ENCODE results near the gene MGAT3.
A peak's percentile ranks its signal among the peaks of the same experiment; 100 is the strongest.

Gene MGAT3

DNA sequence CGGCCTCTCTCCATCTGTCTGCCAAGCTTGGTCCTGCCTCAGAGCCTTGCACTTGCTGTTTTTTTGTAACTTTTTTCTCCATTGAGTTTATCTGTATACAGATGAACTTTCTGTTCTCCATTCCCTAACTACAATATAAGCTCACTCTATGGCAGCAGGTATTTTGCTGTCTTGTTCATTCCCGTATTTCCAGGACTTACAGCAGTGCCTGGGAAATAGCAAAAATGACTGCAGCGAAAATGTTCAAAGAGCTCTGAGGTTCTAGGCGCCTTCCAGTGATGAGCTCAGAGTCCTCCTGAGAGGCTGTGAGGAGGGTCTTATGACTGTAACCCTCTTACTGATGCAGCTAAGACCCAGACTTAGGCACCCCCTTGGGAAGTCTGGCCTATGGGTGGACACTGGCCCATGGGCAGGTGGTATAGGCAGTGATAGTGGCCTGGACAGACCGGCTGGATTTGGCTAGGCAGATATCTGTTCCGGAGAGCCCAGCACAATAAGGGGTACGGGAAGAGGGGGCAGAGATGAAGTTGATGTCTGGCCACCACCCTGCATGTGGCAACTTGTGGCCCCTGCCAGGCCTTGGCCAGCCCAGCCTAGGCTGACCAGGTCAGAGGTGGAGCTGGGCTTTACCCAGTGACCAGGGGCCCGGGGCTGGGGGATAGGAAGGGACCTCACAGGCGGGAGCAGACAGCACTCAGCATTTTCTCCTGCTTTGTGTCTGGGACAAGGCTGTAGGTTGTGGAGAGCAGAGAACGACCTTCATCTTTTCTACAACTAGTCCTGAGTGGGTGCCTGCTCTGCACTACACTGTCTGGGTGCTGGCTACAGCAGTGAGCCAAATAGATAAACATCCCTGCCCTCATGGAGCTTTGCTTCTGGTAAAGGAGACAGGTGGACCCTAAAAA is 68.2 kb downstream of the MGAT3 start:
- TF ChIP-seq, protein P1, sequence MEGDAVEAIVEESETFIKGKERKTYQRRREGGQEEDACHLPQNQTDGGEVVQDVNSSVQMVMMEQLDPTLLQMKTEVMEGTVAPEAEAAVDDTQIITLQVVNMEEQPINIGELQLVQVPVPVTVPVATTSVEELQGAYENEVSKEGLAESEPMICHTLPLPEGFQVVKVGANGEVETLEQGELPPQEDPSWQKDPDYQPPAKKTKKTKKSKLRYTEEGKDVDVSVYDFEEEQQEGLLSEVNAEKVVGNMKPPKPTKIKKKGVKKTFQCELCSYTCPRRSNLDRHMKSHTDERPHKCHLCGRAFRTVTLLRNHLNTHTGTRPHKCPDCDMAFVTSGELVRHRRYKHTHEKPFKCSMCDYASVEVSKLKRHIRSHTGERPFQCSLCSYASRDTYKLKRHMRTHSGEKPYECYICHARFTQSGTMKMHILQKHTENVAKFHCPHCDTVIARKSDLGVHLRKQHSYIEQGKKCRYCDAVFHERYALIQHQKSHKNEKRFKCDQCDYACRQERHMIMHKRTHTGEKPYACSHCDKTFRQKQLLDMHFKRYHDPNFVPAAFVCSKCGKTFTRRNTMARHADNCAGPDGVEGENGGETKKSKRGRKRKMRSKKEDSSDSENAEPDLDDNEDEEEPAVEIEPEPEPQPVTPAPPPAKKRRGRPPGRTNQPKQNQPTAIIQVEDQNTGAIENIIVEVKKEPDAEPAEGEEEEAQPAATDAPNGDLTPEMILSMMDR (conservative IDR thresholded peaks at IDR 0.05; ENCODE audit: low read length), result no peak
- TF ChIP-seq EZH2phosphoT487 (IDR thresholded peaks at IDR 0.05; ENCODE audit: borderline replicate concordance), result no peak
- Histone ChIP-seq H3K4me1 (ENCODE audit: insufficient read depth, low read length, poor library complexity, severe bottlenecking) (peaks cover 48% of the 10 kb centered on the region), H3K4me2 (ENCODE audit: low read depth, low read length, poor library complexity, severe bottlenecking) (peak overlapping the region; percentile 95), H4K20me1 (ENCODE audit: insufficient read depth, low read length, poor library complexity, severe bottlenecking) (peaks cover 90% of the 10 kb centered on the region), H3K27me3 (ENCODE audit: insufficient read depth, low read length, poor library complexity, severe bottlenecking) (peaks cover 13% of the 10 kb centered on the region), H3K36me3 (ENCODE audit: insufficient read depth, low read length) (peaks cover 49% of the 10 kb centered on the region), H3K4me3 (ENCODE audit: low read length, poor library complexity, severe bottlenecking) (peak overlapping the region; percentile 99), H3F3A (ENCODE audit: low read depth) (peaks cover 19% of the 10 kb centered on the region), H3K79me2 (ENCODE audit: insufficient read depth, low read length) (peaks cover 94% of the 10 kb centered on the region), H3K9me3 (ENCODE audit: insufficient read depth, low read depth, low read length) (no peaks in the 10 kb centered on the region), H3K9me2 (replicated peaks; ENCODE audit: low read depth, low read length) (no peaks in the 10 kb centered on the region), H2AFZ (ENCODE audit: low read length) (no peak overlapping the region), H3K9ac (ENCODE audit: low read depth, low read length, poor library complexity, severe bottlenecking) (peak overlapping the region; percentile 1)

DNA sequence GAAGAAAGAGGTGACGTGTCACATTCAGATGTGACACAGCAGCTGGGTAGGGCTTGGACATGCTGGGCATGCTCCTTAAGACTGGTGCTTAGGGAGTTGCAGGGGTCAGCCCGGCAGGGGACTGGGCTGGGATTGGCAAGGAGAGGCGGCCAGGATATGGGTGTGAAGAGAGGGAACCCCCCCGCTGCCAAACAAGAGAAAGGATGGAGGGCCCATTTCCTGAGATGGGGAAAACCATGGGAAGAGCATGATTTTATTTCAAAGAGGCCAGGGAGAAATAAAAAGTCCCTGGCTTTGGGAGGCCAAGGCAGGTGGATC is 68.8 kb downstream of the MGAT3 start:
- peaks cover 96% of the 10 kb centered on the region for H3K79me2 ChIP-seq (ENCODE audit: insufficient read depth, low read length)
- H3K36me3 ChIP-seq (ENCODE audit: insufficient read depth, low read length), result peaks cover 50% of the 10 kb centered on the region
- H3K4me2 ChIP-seq (ENCODE audit: low read depth, low read length, poor library complexity, severe bottlenecking), result peak overlapping the region; percentile 95
- peak overlapping the region; percentile 1 for H3K9ac ChIP-seq (ENCODE audit: low read depth, low read length, poor library complexity, severe bottlenecking)
- H3K4me3 ChIP-seq (ENCODE audit: low read length, poor library complexity, severe bottlenecking), result peak overlapping the region; percentile 99
- H2AFZ ChIP-seq (ENCODE audit: low read length), result no peak overlapping the region
- no peaks in the 10 kb centered on the region for H3K9me2 ChIP-seq (replicated peaks; ENCODE audit: low read depth, low read length)
- H3K4me1 ChIP-seq (ENCODE audit: insufficient read depth, low read length, poor library complexity, severe bottlenecking), result peaks cover 54% of the 10 kb centered on the region
- TF ChIP-seq EZH2phosphoT487 (IDR thresholded peaks at IDR 0.05; ENCODE audit: borderline replicate concordance), result no peak
- TF ChIP-seq, protein P1 (conservative IDR thresholded peaks at IDR 0.05; ENCODE audit: low read length), result no peak
- H3K9me3 ChIP-seq (ENCODE audit: insufficient read depth, low read depth, low read length), result no peaks in the 10 kb centered on the region
- peaks cover 93% of the 10 kb centered on the region for H4K20me1 ChIP-seq (ENCODE audit: insufficient read depth, low read length, poor library complexity, severe bottlenecking)
- peaks cover 10% of the 10 kb centered on the region for H3K27me3 ChIP-seq (ENCODE audit: insufficient read depth, low read length, poor library complexity, severe bottlenecking)
- peaks cover 19% of the 10 kb centered on the region for H3F3A ChIP-seq (ENCODE audit: low read depth)

DNA sequence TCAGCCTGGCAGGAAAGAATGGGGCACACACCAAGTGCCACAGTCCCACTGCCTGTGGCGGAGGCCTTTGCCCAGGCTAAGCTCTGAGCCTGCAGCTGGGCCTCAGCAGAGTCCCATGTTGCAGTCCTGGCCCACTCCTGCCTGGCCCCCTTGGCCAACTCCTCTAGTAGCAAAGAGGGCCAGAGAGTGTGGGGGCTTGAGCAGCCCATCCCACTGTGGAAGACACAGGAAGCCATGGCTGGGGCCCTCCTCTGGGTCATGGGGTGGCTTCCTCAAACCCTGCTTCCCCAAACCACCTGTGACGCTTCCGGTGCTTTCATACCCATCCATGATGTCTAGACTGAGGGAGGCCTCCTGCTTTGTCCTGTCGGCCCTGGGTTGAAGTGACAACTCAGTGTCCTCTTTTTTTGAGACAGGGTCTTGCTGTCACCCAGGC is 69.9 kb downstream of the MGAT3 start:
- Histone ChIP-seq H3K36me3 (ENCODE audit: insufficient read depth, low read length) (peaks cover 42% of the 10 kb centered on the region), H3K9me3 (ENCODE audit: insufficient read depth, low read depth, low read length) (no peaks in the 10 kb centered on the region), H3K27me3 (ENCODE audit: insufficient read depth, low read length, poor library complexity, severe bottlenecking) (no peaks in the 10 kb centered on the region), H3K4me1 (ENCODE audit: insufficient read depth, low read length, poor library complexity, severe bottlenecking) (peaks cover 62% of the 10 kb centered on the region), H3F3A (ENCODE audit: low read depth) (peaks cover 19% of the 10 kb centered on the region), H3K4me3 (ENCODE audit: low read length, poor library complexity, severe bottlenecking) (no peak overlapping the region), H3K4me2 (ENCODE audit: low read depth, low read length, poor library complexity, severe bottlenecking) (peak overlapping the region; percentile 22), H4K20me1 (ENCODE audit: insufficient read depth, low read length, poor library complexity, severe bottlenecking) (peaks cover 83% of the 10 kb centered on the region), H2AFZ (ENCODE audit: low read length) (no peak overlapping the region), H3K9ac (ENCODE audit: low read depth, low read length, poor library complexity, severe bottlenecking) (no peak overlapping the region), H3K79me2 (ENCODE audit: insufficient read depth, low read length) (peaks cover 96% of the 10 kb centered on the region), H3K9me2 (replicated peaks; ENCODE audit: low read depth, low read length) (no peaks in the 10 kb centered on the region)
- TF ChIP-seq, protein P1 (conservative IDR thresholded peaks at IDR 0.05; ENCODE audit: low read length), result no peak
- no peak for TF ChIP-seq EZH2phosphoT487 (IDR thresholded peaks at IDR 0.05; ENCODE audit: borderline replicate concordance)
